A673 (cell line): ENCODE data around the gene OLA1. TPM values are rescaled to one million over a fixed set of nuclear protein-coding genes. Genes with fewer than 3 reads are reported as not detected.

Experiments used
- BruUV-seq: library from RNA; stranded (reverse); fragments of 400-500 nt; replicated peaks from 2 replicates; lab custom pipeline; 2021; lab: Mats Ljungman, UMichigan
- CTCF ChIA-PET: fragments of 300-600 bp; sonication (Branson Sonifier 250); formaldehyde crosslinking; loops from one replicate; lab custom pipeline; 2022; ENCODE audit warnings: antibody characterized with exemption; lab: Charles Lee
- POLR2A ChIA-PET: fragments of 300-600 bp; sonication (Branson Sonifier 250); formaldehyde crosslinking; loops from one replicate; lab custom pipeline; 2022; ENCODE audit warnings: antibody characterized with exemption; ENCODE audit not compliant: low non-redundant PET; lab: Charles Lee
- DNase-seq: peaks from one replicate; pipeline ENCODE4 v3.0.0-alpha.2; 2015; ENCODE audit warnings: low spot score
- H3K27ac ChIP-seq: fragments of 200-600 bp; sonication (generic); 2 replicates; pipeline ENCODE4 v1.5.1; 2016; ENCODE audit warnings: mixed run types, low read depth, mild to moderate bottlenecking, mixed read lengths, antibody characterized with exemption, low read length; ENCODE audit not compliant: poor library complexity, severe bottlenecking
- H3K27me3 ChIP-seq: fragments of 200-600 bp; sonication (generic); replicated peaks from 2 replicates; pipeline ENCODE4 v1.6.1; 2017; ENCODE audit warnings: mixed run types, low read depth, mild to moderate bottlenecking, mixed read lengths, antibody characterized with exemption, low read length; ENCODE audit not compliant: insufficient read depth, poor library complexity
- H3K36me3 ChIP-seq: fragments of 200-600 bp; sonication (generic); 2 replicates; pipeline ENCODE4 v1.6.1; 2016; ENCODE audit warnings: mixed run types, mild to moderate bottlenecking, mixed read lengths, antibody characterized with exemption, low read length; ENCODE audit not compliant: insufficient read depth, poor library complexity, severe bottlenecking
- H3K4me1 ChIP-seq: fragments of 200-600 bp; sonication (generic); 2 replicates; pipeline ENCODE4 v1.6.1; 2017; ENCODE audit warnings: mixed run types, mild to moderate bottlenecking, mixed read lengths, antibody characterized with exemption, low read length; ENCODE audit not compliant: insufficient read depth, poor library complexity, severe bottlenecking
- H3K4me3 ChIP-seq: fragments of 200-600 bp; sonication (generic); 2 replicates; pipeline ENCODE4 v1.5.1; 2016; ENCODE audit warnings: low read depth, mixed run types, mild to moderate bottlenecking, mixed read lengths, low read length; ENCODE audit not compliant: poor library complexity, severe bottlenecking
- H3K9me3 ChIP-seq: fragments of 200-600 bp; sonication (generic); 2 replicates; pipeline ENCODE4 v1.6.1; 2016; ENCODE audit warnings: mixed run types, low read depth, mild to moderate bottlenecking, mixed read lengths, antibody characterized with exemption, low read length; ENCODE audit not compliant: poor library complexity, severe bottlenecking
- CTCF ChIP-seq: fragments of 300-800, 200-600 bp; sonication (generic); conservative IDR thresholded peaks from 2 replicates; pipeline ENCODE4 v1.5.1; 2017; ENCODE audit warnings: low read depth, mild to moderate bottlenecking, antibody characterized with exemption, low read length, moderate library complexity, mixed read lengths
- EZH2 ChIP-seq: fragments of 200-600 bp; sonication (generic); IDR thresholded peaks from 2 replicates; pipeline ENCODE4 v1.6.1; 2017; ENCODE audit warnings: borderline replicate concordance, low read depth, mild to moderate bottlenecking, mixed read lengths, antibody characterized with exemption, low read length; ENCODE audit not compliant: poor library complexity, severe bottlenecking
- intact Hi-C: fragments of 100-400 bp; cut with micrococcal nuclease; formaldehyde crosslinking; loops from one replicate; pipeline ENCODE4 v1.10.0; 2022; ENCODE audit not compliant: unreplicated experiment
- total RNA-seq: library from RNA; stranded (reverse); gene quantifications from 2 replicates; pipeline ENCODE4 v1.2.3, GENCODE V29; 2021

Gene OLA1
- total RNA-seq, 1 experiment from 2014 or later, result 174 TPM

- H3K27ac ChIP-seq, result no peak overlapping the region
- DNase-seq, result peak; percentile 49
- TF ChIP-seq CTCF (no peak), EZH2 (no peak)
- H3K4me1 ChIP-seq, result peaks cover 54% of the 10 kb centered on the region
- BruUV-seq, result no TSS peak
- POLR2A ChIA-PET, result no interaction called here
- H3K27me3 ChIP-seq, result no peaks in the 10 kb centered on the region
- CTCF ChIA-PET, result no interaction called here
- peaks cover 2% of the 10 kb centered on the region for H3K36me3 ChIP-seq
- H3K9me3 ChIP-seq, result no peaks in the 10 kb centered on the region
- no peak overlapping the region for H3K4me3 ChIP-seq
- intact Hi-C loops, result no loop called here
Observed at GRCh38 chr2:174121175-174121574, 127.2 kb downstream of the OLA1 start.

GRCh38 chr2:174120346-174120745 lies 128.0 kb downstream of the OLA1 start:
- BruUV-seq, result no TSS peak
- peak; percentile 32 for DNase-seq
- intact Hi-C loops, result no loop called here
- Histone ChIP-seq H3K27ac (no peak overlapping the region), H3K36me3 (peaks cover 2% of the 10 kb centered on the region), H3K4me3 (no peak overlapping the region), H3K27me3 (no peaks in the 10 kb centered on the region), H3K4me1 (peaks cover 54% of the 10 kb centered on the region), H3K9me3 (no peaks in the 10 kb centered on the region)
- ChIA-PET CTCF (no interaction called here), POLR2A (no interaction called here)
- TF ChIP-seq CTCF (no peak), EZH2 (no peak)

- POLR2A ChIA-PET, result no interaction called here
Observed at GRCh38 chr2:174117951-174118930, 130.1 kb downstream of the OLA1 start.

More at GRCh38 chr2:174117951-174118930, 130.1 kb downstream of the OLA1 start:
- Histone ChIP-seq H3K4me1 (peaks cover 42% of the 10 kb centered on the region), H3K27ac (peak overlapping the region; percentile 65), H3K4me3 (no peak overlapping the region), H3K36me3 (peaks cover 2% of the 10 kb centered on the region), H3K9me3 (no peaks in the 10 kb centered on the region), H3K27me3 (no peaks in the 10 kb centered on the region)
- intact Hi-C loops, result no loop called here
- TF ChIP-seq EZH2, result no peak
- TF ChIP-seq CTCF, result no peak
- BruUV-seq, result no TSS peak
- DNase-seq, result peak; percentile 77
- CTCF ChIA-PET, result interaction anchor here (1.2 kb wide), 1 partner anchor 218 kb away, joined by 4 read pairs; no protein-coding TSS in a partner anchor
